ENCODE data around the gene RLN2.

DNA sequence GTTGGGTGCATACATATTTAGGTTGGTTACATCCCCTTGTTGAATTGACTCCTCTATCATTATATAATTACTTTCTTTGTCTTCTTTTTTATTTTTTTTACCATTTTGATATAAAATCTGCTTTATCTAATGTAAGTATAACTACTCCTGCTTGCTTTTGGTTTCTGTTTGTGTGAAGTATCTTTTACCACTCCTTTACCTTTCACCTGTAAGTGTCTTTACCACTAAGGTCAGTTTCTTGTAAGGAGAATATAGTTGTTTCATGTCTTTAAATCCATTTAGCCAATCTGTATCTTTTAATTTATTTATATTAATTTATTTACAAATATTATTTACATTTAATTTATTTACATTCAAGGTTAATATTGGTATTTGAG is 40.3 kb downstream of the RLN2 start:
- TF ChIP-seq, protein P1, sequence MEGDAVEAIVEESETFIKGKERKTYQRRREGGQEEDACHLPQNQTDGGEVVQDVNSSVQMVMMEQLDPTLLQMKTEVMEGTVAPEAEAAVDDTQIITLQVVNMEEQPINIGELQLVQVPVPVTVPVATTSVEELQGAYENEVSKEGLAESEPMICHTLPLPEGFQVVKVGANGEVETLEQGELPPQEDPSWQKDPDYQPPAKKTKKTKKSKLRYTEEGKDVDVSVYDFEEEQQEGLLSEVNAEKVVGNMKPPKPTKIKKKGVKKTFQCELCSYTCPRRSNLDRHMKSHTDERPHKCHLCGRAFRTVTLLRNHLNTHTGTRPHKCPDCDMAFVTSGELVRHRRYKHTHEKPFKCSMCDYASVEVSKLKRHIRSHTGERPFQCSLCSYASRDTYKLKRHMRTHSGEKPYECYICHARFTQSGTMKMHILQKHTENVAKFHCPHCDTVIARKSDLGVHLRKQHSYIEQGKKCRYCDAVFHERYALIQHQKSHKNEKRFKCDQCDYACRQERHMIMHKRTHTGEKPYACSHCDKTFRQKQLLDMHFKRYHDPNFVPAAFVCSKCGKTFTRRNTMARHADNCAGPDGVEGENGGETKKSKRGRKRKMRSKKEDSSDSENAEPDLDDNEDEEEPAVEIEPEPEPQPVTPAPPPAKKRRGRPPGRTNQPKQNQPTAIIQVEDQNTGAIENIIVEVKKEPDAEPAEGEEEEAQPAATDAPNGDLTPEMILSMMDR (IDR thresholded peaks at IDR 0.05), result no peak
- no peak for TF ChIP-seq POLR2A (IDR thresholded peaks at IDR 0.05)

Measured in prostate gland (tissue), 2 donors.